ENCODE measurements around the gene SERP1.
"Not testable (repeated sequence)": the region's sequence is repeated elsewhere in the genome, so short reads cannot be mapped to it uniquely, and the experiment has no call there.

The SERP1 gene

GRCh38 chr3:150538324-150539208 lies 7.7 kb downstream of the SERP1 start:
- no peak for DNase-seq

- DNase-seq = no peak
These were observed 11.1 kb downstream of the SERP1 start for GRCh38 chr3:150535204-150535603.

- no peak for DNase-seq
These were observed 14.5 kb downstream of the SERP1 start for GRCh38 chr3:150531775-150532174.

GRCh38 chr3:150528354-150528797 lies 17.9 kb downstream of the SERP1 start:
- DNase-seq = peak; percentile 21

GRCh38 chr3:150527464-150528255 lies 18.6 kb downstream of the SERP1 start:
- no peak for DNase-seq

- no peak for DNase-seq
These were observed 22.8 kb downstream of the SERP1 start for GRCh38 chr3:150523538-150523937.

- DNase-seq = no peak
These were observed 24.8 kb downstream of the SERP1 start for GRCh38 chr3:150521463-150521862.

- no peak for DNase-seq
These were observed 25.9 kb downstream of the SERP1 start for GRCh38 chr3:150520408-150520807.

- no peak for DNase-seq
These were observed 27.3 kb downstream of the SERP1 start for GRCh38 chr3:150519026-150519425.

GRCh38 chr3:150515210-150515609 lies 31.1 kb downstream of the SERP1 start:
- DNase-seq = no peak

GRCh38 chr3:150511122-150511821 lies 35.0 kb downstream of the SERP1 start:
- DNase-seq = no peak

GRCh38 chr3:150509780-150510179 lies 36.5 kb downstream of the SERP1 start:
- DNase-seq = no peak

GRCh38 chr3:150508401-150508800 lies 37.9 kb downstream of the SERP1 start:
- DNase-seq = no peak

GRCh38 chr3:150504483-150504882 lies 41.8 kb downstream of the SERP1 start:
- DNase-seq = no peak

GRCh38 chr3:150503402-150504099 lies 42.7 kb downstream of the SERP1 start:
- no peak for DNase-seq

- not testable (repeated sequence) for DNase-seq
These were observed 45.3 kb downstream of the SERP1 start for GRCh38 chr3:150500960-150501359.

- no peak for DNase-seq
These were observed 48.3 kb downstream of the SERP1 start for GRCh38 chr3:150497956-150498355.

- DNase-seq = peak; percentile 40
These were observed 50.6 kb downstream of the SERP1 start for GRCh38 chr3:150495563-150496168.

GRCh38 chr3:150495149-150495548 lies 51.1 kb downstream of the SERP1 start:
- no peak for DNase-seq

- DNase-seq = no peak
These were observed 51.8 kb downstream of the SERP1 start for GRCh38 chr3:150494411-150494977.

All from central memory CD4-positive, alpha-beta T cell (primary cell).